Measurements from ENCODE around the gene EPM2AIP1. TPM values are rescaled to one million over a fixed set of nuclear protein-coding genes. Genes with fewer than 3 reads are reported as not detected.

Gene EPM2AIP1
- total and polyA plus RNA-seq, 7 experiments from 2014 or later: 3.7 to 43.4 (median 26.0) TPM

DNA sequence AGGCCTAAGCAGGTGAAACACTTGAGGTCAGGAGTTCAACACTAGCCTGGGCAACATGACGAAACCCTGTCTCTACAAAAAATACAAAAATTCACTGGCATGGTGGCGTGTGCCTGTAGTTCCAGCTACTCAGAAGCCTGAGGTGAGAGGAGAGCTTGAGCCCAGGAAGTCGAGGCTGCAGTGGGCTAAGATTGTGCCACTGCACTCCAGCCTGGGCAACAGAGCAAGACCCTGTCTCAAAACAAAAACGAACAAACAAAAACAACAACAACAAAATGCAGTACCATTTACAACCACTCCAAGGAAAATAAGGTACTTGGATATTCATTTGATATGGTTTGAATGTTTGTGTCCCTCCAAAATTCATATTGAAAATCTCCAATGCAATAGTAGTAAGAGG is 32.4 kb downstream of the EPM2AIP1 start:
- POLR2A ChIA-PET: interaction anchor here (2.4 kb wide), 1 partner anchor 16 kb away, joined by 8 read pairs; the partner anchor contains the start of gene TRANK1
- Mint-ChIP-seq H3K4me3 (no peak overlapping the region), H3K36me3 (no peaks in the 10 kb centered on the region), H3K27ac (no peak overlapping the region), H3K27me3 (no peaks in the 10 kb centered on the region), H3K4me1 (peaks cover 2 to 14% (median 11%) of the 10 kb centered on the region in 7 donors), H3K9me3 (no peaks in the 10 kb centered on the region)
- H3K27ac ChIP-seq (ENCODE audit: low read depth, low read length): no peak overlapping the region
- H3K4me3 ChIP-seq (ENCODE audit: low read length): no peak overlapping the region
- no peaks in the 10 kb centered on the region for H3K9me3 ChIP-seq (ENCODE audit: control insufficient read depth in 2 of 3, low read length in 3 of 3)
- ATAC-seq: no peak
- no peak for DNase-seq
- no peaks in the 10 kb centered on the region for H3K4me1 ChIP-seq (ENCODE audit: control insufficient read depth in 2 of 2, insufficient read depth in 2 of 2, low read length in 2 of 2)
- intact Hi-C loops (cut with micrococcal nuclease): no loop called here
- CTCF ChIA-PET: interaction anchor here (1.3 to 3.2 kb wide), 2 partner anchors 9 to 85 kb away, joined by 3 to 13 read pairs; no protein-coding TSS in a partner anchor
- no peaks in the 10 kb centered on the region for H3K36me3 ChIP-seq (ENCODE audit: control insufficient read depth in 2 of 3, insufficient read depth in 3 of 3, low read length in 3 of 3)
- H3K27me3 ChIP-seq (ENCODE audit: control insufficient read depth in 2 of 2, insufficient read depth in 2 of 2, low read length in 2 of 2): no peaks in the 10 kb centered on the region

DNA sequence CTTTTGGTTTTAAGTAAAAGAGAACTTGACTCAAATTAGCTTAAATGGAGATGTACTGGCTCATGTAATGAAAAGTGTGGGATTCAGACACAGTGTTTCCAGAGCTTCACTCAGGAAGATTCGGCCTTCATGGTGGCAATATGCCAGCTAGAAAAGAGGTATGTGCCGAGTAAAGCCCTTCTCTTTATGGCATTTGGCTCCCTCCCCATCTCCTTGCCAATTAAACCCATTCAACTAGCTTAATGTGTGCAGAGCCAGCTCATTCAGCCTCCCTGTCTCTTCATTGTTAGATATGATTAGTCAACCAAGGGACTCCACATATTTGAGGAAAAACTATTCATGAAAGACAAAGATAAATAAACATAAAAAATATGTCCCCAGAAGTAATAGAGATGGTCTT is 33.1 kb downstream of the EPM2AIP1 start:
- Mint-ChIP-seq H3K36me3 (no peaks in the 10 kb centered on the region), H3K9me3 (no peaks in the 10 kb centered on the region), H3K27ac (no peak overlapping the region), H3K4me1 (peaks cover 2 to 13% (median 11%) of the 10 kb centered on the region in 7 donors), H3K4me3 (no peak overlapping the region), H3K27me3 (no peaks in the 10 kb centered on the region)
- H3K27ac ChIP-seq (ENCODE audit: low read depth, low read length): no peak overlapping the region
- no peaks in the 10 kb centered on the region for H3K27me3 ChIP-seq (ENCODE audit: control insufficient read depth in 2 of 2, insufficient read depth in 2 of 2, low read length in 2 of 2)
- DNase-seq: no peak
- POLR2A ChIA-PET: interaction anchor here (1.6 to 2.4 kb wide), 2 partner anchors 15 to 47 kb away, joined by 5 to 8 read pairs; partner anchors contain the start of gene TRANK1
- H3K4me1 ChIP-seq (ENCODE audit: control insufficient read depth in 2 of 2, insufficient read depth in 2 of 2, low read length in 2 of 2): no peaks in the 10 kb centered on the region
- no peak overlapping the region for H3K4me3 ChIP-seq (ENCODE audit: low read length)
- intact Hi-C loops (cut with micrococcal nuclease): loop anchor here (2.0 to 10.0 kb wide), 7 partner anchors 15 to 993 kb away; partner anchors contain the start of gene TRANK1 (in 2 of the 2)
- CTCF ChIA-PET: interaction anchor here (1.0 to 3.2 kb wide), 4 partner anchors 8 to 226 kb away, joined by 3 to 13 read pairs (median 5); no protein-coding TSS in a partner anchor
- no peaks in the 10 kb centered on the region for H3K36me3 ChIP-seq (ENCODE audit: control insufficient read depth in 2 of 3, insufficient read depth in 3 of 3, low read length in 3 of 3)
- no peaks in the 10 kb centered on the region for H3K9me3 ChIP-seq (ENCODE audit: control insufficient read depth in 2 of 3, low read length in 3 of 3)
- no peak for ATAC-seq

- no peaks in the 10 kb centered on the region for H3K4me1 ChIP-seq (ENCODE audit: control insufficient read depth in 2 of 2, insufficient read depth in 2 of 2, low read length in 2 of 2)
These were observed 34.9 kb downstream of the EPM2AIP1 start for GRCh38 chr3:36957862-36958686.

DNA sequence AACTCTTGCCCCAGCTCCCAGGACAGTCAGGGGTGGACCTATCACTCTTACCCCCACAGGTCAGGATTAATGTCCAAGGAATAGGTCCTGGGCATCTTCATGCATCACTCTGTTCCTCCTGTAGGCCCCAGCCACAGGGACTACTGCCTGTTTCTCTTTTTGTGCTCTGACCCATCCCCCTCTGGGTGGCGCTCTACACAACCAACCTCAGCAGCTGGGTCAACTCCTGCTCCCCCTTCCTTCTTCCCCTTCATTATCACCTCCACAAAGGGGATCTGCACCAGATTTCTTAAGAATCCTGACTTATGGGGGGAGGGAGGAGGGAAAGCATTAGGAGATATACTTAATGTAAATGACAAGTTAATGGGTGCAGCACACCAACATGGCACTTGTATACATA is 35.9 kb downstream of the EPM2AIP1 start:
- no peak overlapping the region for H3K27ac ChIP-seq (ENCODE audit: low read depth, low read length)
- ATAC-seq (no peak), DNase-seq (no peak)
- H3K4me1 ChIP-seq (ENCODE audit: control insufficient read depth in 2 of 2, insufficient read depth in 2 of 2, low read length in 2 of 2): no peaks in the 10 kb centered on the region
- H3K9me3 ChIP-seq (ENCODE audit: control insufficient read depth in 2 of 3, low read length in 3 of 3): no peaks in the 10 kb centered on the region
- H3K4me3 Mint-ChIP-seq: no peak overlapping the region
- ChIA-PET POLR2A (interaction anchor here (0.6 to 1.2 kb wide), 2 partner anchors 51 to 196 kb away, joined by 3 to 4 read pairs; no protein-coding TSS in a partner anchor), CTCF (interaction anchor here (0.5 to 2.4 kb wide), 5 partner anchors 27 to 113 kb away, joined by 3 to 12 read pairs (median 6); no protein-coding TSS in a partner anchor)
- H3K4me1 Mint-ChIP-seq: peaks cover 2 to 12% (median 11%) of the 10 kb centered on the region in 7 donors
- H3K4me3 ChIP-seq (ENCODE audit: low read length): no peak overlapping the region
- H3K36me3 Mint-ChIP-seq: peaks cover 0 to 3% (median 0%) of the 10 kb centered on the region in 5 donors
- H3K27me3 ChIP-seq (ENCODE audit: control insufficient read depth in 2 of 2, insufficient read depth in 2 of 2, low read length in 2 of 2): no peaks in the 10 kb centered on the region
- no peaks in the 10 kb centered on the region for H3K36me3 ChIP-seq (ENCODE audit: control insufficient read depth in 2 of 3, insufficient read depth in 3 of 3, low read length in 3 of 3)
- no peak overlapping the region for H3K27ac Mint-ChIP-seq
- intact Hi-C loops (cut with micrococcal nuclease): loop anchor here in 1 of 2 donors (5.0 to 10.0 kb wide), 2 partner anchors 812 to 990 kb away; no protein-coding TSS in a partner anchor
- peaks cover 0 to 9% (median 0%) of the 10 kb centered on the region in 5 donors for H3K27me3 Mint-ChIP-seq
- no peaks in the 10 kb centered on the region for H3K9me3 Mint-ChIP-seq

More at GRCh38 chr3:36957862-36958686, 34.9 kb downstream of the EPM2AIP1 start:
- Mint-ChIP-seq H3K27ac (peak overlapping the region in 8 of 9 donors; percentile 12 to 88 (median 45)), H3K9me3 (no peaks in the 10 kb centered on the region), H3K4me1 (peaks cover 2 to 12% (median 11%) of the 10 kb centered on the region in 7 donors), H3K36me3 (no peaks in the 10 kb centered on the region), H3K4me3 (peak overlapping the region in 4 of 10 donors; percentile 2 to 21 (median 13)), H3K27me3 (peaks cover 0 to 3% (median 0%) of the 10 kb centered on the region in 5 donors)
- POLR2A ChIA-PET: interaction anchor here (0.5 to 2.4 kb wide), 6 partner anchors 12 to 197 kb away, joined by 3 to 8 read pairs (median 4); partner anchors contain the start of gene TRANK1
- intact Hi-C loops (cut with micrococcal nuclease): loop anchor here (1.0 to 10.0 kb wide), 14 partner anchors 13 to 991 kb away; partner anchors contain the start of genes TRANK1 (in 2 of the 2), EPM2AIP1 (in 1 of the 2) and MLH1 (in 1 of the 2)
- ATAC-seq (no peak), DNase-seq (no peak)
- H3K36me3 ChIP-seq (ENCODE audit: control insufficient read depth in 2 of 3, insufficient read depth in 3 of 3, low read length in 3 of 3): no peaks in the 10 kb centered on the region
- H3K9me3 ChIP-seq (ENCODE audit: control insufficient read depth in 2 of 3, low read length in 3 of 3): no peaks in the 10 kb centered on the region
- H3K27me3 ChIP-seq (ENCODE audit: control insufficient read depth in 2 of 2, insufficient read depth in 2 of 2, low read length in 2 of 2): no peaks in the 10 kb centered on the region
- CTCF ChIA-PET: interaction anchor here (0.6 to 3.2 kb wide), 35 partner anchors 9 to 230 kb away, joined by 3 to 27 read pairs (median 4); partner anchors contain the start of genes EPM2AIP1 and TRANK1
- H3K4me3 ChIP-seq (ENCODE audit: low read length): no peak overlapping the region
- no peak overlapping the region for H3K27ac ChIP-seq (ENCODE audit: low read depth, low read length)

DNA sequence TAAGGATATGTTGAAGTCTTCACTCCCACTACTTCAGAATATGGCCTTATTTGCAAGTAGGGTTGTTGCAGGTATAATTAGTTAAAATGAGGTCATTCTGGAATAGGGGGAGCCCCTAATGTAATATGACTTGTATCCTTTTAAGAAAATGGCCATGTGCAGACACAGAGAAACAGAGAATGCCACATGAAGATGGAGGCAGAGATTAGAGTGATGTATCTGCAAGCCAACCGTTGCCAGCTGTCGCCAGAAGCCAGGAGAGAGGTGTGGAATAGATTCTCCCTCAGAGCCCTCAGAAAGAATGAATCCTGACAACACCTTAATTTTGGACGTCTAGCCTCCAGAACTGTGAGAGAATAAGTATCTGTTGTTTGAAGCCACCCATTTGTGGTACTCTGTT is 36.8 kb downstream of the EPM2AIP1 start:
- POLR2A ChIA-PET: no interaction called here
- Mint-ChIP-seq H3K36me3 (peaks cover 0 to 3% (median 0%) of the 10 kb centered on the region in 5 donors), H3K4me3 (no peak overlapping the region), H3K4me1 (peaks cover 2 to 12% (median 11%) of the 10 kb centered on the region in 7 donors), H3K27me3 (peaks cover 0 to 9% (median 0%) of the 10 kb centered on the region in 5 donors), H3K27ac (no peak overlapping the region), H3K9me3 (no peaks in the 10 kb centered on the region)
- intact Hi-C loops (cut with micrococcal nuclease): loop anchor here in 1 of 2 donors (5.0 to 10.0 kb wide), 2 partner anchors 811 to 989 kb away; no protein-coding TSS in a partner anchor
- no peaks in the 10 kb centered on the region for H3K36me3 ChIP-seq (ENCODE audit: control insufficient read depth in 2 of 3, insufficient read depth in 3 of 3, low read length in 3 of 3)
- ATAC-seq (no peak), DNase-seq (no peak)
- H3K9me3 ChIP-seq (ENCODE audit: control insufficient read depth in 2 of 3, low read length in 3 of 3): no peaks in the 10 kb centered on the region
- no peaks in the 10 kb centered on the region for H3K27me3 ChIP-seq (ENCODE audit: control insufficient read depth in 2 of 2, insufficient read depth in 2 of 2, low read length in 2 of 2)
- H3K4me3 ChIP-seq (ENCODE audit: low read length): no peak overlapping the region
- no peaks in the 10 kb centered on the region for H3K4me1 ChIP-seq (ENCODE audit: control insufficient read depth in 2 of 2, insufficient read depth in 2 of 2, low read length in 2 of 2)
- H3K27ac ChIP-seq (ENCODE audit: low read depth, low read length): no peak overlapping the region
- CTCF ChIA-PET: no interaction called here

DNA sequence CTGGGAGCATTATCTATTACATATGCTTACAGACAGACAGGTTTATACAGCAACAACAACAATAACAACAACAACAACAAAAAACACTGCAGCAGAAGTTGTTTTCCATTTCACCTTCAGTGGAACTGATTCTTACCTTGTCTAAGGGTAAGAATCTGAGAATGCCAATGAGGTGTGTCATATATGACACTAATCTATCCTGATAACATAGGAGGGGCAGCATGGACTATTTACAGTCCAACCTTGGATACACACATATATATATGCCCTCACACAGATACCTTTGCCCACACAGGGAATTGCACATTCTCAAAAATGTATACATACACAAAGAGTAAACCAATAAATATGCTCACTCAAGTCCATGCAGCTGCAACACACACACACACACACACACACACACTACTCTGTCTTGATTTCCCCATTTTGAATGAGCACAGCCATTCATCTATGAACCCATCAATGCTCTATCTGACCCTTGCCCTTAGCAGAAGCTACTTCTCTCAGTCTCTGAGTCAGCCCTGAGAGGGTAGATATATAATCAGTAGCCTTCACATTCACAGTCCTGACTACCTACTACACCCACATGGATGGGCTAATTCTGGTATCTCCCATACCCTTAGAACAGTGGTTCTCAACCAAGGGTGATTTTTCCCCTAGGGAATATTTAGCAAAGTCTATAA is 38.3 kb downstream of the EPM2AIP1 start:
- Mint-ChIP-seq H3K36me3 (peaks cover 0 to 3% (median 0%) of the 10 kb centered on the region in 5 donors), H3K4me1 (peaks cover 2 to 12% (median 11%) of the 10 kb centered on the region in 7 donors), H3K4me3 (no peak overlapping the region), H3K27me3 (peaks cover 0 to 12% (median 0%) of the 10 kb centered on the region in 5 donors), H3K9me3 (no peaks in the 10 kb centered on the region), H3K27ac (no peak overlapping the region)
- H3K27me3 ChIP-seq (ENCODE audit: control insufficient read depth in 2 of 2, insufficient read depth in 2 of 2, low read length in 2 of 2): no peaks in the 10 kb centered on the region
- no peaks in the 10 kb centered on the region for H3K4me1 ChIP-seq (ENCODE audit: control insufficient read depth in 2 of 2, insufficient read depth in 2 of 2, low read length in 2 of 2)
- H3K4me3 ChIP-seq (ENCODE audit: low read length): no peak overlapping the region
- H3K36me3 ChIP-seq (ENCODE audit: control insufficient read depth in 2 of 3, insufficient read depth in 3 of 3, low read length in 3 of 3): no peaks in the 10 kb centered on the region
- ATAC-seq (no peak), DNase-seq (no peak)
- no peak overlapping the region for H3K27ac ChIP-seq (ENCODE audit: low read depth, low read length)
- POLR2A ChIA-PET: interaction anchor here (1.4 kb wide), 1 partner anchor 38 kb away, joined by 3 read pairs; the partner anchor contains the start of genes EPM2AIP1 and MLH1
- no peaks in the 10 kb centered on the region for H3K9me3 ChIP-seq (ENCODE audit: control insufficient read depth in 2 of 3, low read length in 3 of 3)
- intact Hi-C loops (cut with micrococcal nuclease): loop anchor here in 1 of 2 donors (5.0 to 10.0 kb wide), 2 partner anchors 810 to 987 kb away; no protein-coding TSS in a partner anchor
- CTCF ChIA-PET: interaction anchor here (0.9 kb wide), 1 partner anchor 10 kb away, joined by 3 read pairs; no protein-coding TSS in a partner anchor

Measured in naive thymus-derived CD4-positive, alpha-beta T cell (primary cell).